ENCODE measurements around the gene TMEM72.

The TMEM72 gene

DNA sequence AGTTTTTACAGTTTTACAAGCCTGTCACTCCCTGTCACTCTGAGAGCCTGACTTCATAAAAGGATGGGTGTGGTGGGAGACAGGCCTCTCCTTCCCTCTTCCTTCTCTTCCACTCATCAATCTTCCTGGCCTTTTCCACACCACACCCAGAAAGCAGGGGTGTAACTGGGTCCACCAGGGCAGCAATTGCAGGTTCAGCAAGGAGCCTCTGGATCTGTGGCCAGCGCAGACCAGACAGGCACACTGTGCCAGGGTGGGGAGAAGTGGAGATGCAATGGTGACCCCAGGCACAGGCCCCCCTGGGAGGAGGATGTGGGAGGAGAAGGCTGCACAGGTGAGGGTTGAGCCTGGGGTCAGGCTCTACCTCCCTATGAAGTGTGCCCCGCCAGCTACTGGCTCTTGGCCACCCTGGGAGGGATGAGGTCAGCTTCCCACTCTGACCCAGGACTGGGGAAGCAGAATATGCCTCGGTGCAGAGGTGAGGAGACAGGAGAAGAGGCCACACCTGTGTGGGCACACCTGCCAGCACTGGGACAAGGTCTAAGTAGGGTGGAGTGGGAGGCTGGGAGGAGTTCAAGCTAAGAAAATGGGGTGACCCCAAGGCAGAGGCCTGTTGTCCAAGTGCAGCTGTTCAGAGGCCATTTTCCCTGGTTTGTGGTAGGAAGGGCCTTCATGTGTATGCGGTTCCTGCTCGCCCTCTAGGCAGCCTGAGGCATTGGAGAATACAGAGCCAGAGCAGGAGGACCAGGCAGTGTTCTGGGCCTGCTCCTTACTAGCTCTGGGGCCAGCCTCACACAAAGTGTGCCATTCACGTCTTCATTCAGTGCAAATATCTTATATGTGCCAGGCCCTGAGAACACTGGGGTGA lies 20.2 kb upstream of the TMEM72 start:
- no peak for DNase-seq

GRCh38 chr10:44891721-44892120 lies 19.4 kb upstream of the TMEM72 start:
- no peak for DNase-seq

DNA sequence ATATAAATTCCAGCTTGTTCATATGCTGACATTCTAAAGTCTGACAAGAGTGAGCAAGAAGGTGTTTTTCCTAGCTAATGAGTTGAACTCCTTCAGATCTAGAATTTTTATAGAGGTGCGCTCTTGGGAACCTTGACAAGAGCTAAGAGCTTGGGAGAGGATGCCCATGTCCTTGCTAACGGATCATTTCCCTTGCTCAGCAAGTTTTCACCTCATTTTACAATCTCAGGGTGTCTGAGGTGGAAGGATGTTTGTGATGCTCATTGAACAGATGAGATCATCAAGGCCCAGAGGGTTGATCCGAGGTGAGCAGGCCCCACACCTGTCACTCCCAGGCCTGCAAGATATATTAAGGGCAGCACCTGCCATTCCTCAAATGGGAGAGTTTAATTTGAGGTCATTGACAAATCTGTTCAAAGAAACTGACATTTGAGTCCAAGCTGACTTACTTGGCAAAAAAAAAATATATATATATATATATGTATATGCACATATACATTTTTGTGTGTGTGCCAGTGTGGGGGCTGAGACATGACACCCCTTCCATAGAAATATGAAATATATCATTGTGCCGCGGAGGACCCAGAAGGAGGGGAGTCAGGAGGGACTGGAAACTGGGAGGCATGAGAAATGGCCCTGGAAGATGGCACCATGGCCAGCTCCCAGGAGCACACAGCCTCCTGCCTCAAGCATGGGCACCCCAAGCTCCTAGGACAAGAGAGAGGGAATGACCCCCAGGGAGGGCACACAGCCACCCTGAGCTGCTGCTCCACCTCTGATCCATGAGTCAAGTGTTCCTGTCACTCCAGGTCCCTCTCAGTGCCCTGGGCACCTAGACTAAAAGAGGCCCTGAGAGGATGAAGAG lies 17.3 kb upstream of the TMEM72 start:
- no peak for DNase-seq

GRCh38 chr10:44894691-44895090 lies 16.4 kb upstream of the TMEM72 start:
- no peak for DNase-seq

DNA sequence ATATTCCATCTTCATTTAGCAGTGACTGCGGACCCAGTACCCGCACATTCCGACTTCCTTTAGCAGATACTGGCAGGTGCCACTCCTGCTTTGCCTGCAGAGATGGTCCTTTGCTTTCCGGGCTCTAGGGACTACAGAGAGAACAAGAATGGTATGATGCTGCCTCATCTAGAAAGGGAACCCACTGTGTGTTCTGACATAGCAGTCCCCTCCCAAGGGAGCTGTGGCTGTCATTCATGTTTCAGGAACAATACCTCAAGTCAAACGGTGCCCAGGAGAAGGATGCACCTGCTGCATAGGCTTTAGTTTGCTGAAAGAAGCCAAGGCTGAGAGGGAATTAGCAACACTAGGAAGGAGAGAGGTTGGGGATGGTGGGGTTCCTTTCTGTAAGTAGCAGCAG lies 15.9 kb upstream of the TMEM72 start:
- DNase-seq: no peak

DNA sequence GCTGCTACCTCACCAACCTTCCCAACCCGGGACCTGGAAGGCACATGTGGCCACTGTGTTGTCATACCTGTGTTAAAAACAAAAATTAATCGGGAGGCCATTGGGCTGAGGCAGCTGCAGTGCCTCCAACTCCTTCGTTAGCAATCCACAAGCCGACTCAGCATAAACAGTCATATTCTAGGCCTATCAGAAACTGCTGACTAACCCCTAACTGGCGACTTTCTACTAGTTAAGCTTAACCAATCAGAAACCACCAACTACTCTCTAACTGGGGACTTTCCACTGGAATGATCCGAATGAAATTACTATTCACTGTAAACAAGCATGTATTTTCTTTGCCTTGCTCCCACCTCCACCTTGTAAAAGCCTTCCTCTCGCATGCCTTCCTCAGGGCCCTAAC lies 14.1 kb upstream of the TMEM72 start:
- no peak for DNase-seq

DNA sequence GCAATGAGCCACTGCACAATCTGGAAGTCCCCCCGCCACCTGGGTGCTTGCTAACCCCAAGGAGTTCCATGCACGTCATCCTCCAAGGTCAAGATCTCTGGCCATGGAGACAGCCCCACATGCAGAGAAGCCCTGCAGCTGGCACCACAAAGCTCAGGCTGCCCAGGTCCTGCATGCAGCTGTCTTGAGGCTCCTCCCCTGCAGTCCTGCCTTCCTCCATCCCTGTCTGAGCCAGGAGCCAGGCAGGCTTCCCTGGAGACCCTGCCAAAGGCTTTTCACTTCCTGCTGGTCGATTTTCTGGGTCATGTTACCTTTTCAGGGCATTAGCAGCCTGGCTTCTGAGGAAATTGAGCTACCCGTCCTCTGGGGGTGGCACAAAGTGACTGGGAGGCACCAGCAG lies 12.5 kb upstream of the TMEM72 start:
- peak; percentile 3 for DNase-seq

- no peak for DNase-seq
Measured at GRCh38 chr10:44899450-44900080, 11.6 kb upstream of the TMEM72 start.

- no peak for DNase-seq
Measured at GRCh38 chr10:44902941-44903545, 8.1 kb upstream of the TMEM72 start.

DNA sequence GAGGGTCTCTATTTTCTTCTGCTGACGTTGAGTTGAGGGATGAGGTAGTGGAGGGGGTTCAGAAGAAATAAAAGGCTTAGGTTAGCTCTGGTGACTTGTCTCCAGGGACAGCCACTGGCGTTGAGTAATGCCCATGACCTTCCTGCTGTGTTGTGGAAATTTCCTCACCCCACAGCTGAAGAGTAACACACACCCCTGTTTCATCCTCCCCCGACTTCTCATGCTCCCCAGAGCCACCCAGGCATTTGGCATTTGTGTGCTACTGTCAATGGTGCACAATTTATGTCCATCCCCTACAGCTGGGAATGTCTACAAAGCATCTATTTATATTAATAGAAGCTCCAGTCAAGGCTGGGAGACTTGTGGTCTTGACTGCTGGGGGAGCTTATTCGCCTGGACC lies 4.7 kb upstream of the TMEM72 start:
- DNase-seq: no peak

- no peak for DNase-seq
Measured at GRCh38 chr10:44907556-44907955, 3.6 kb upstream of the TMEM72 start.

DNA sequence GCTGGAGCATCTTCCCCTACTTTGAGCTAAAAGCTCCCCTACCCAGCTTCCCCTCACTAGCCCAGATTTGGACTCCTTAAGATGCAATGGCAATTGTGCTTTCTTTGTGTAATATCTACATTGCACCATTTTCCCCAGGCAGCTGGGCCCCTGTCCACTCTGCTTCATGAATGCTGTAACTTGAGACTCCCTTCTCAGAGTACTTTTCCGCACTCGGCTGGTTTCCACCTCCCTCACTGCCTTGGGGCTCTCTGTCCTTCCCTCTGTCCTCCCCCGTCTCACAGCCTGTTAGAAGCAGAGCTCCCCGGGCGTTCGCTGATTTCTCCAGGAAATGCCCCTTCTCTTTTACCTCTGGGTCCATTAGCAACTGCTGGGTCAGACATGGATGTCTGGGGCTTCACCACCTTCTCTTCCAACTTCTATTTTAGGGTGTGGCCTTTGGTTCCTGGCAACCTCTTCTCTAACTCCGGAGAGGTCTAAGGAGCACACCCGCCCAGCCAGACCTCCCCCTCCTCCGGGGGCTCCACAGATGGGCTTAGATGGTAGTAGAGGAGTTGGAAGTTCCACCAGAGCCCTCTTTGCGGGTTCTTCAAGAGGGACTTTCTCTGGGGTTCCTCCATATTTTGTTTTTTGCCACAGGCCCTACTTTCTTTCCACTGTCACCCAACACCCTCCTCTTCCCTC lies 2.9 kb upstream of the TMEM72 start:
- DNase-seq: peak; percentile 40

DNA sequence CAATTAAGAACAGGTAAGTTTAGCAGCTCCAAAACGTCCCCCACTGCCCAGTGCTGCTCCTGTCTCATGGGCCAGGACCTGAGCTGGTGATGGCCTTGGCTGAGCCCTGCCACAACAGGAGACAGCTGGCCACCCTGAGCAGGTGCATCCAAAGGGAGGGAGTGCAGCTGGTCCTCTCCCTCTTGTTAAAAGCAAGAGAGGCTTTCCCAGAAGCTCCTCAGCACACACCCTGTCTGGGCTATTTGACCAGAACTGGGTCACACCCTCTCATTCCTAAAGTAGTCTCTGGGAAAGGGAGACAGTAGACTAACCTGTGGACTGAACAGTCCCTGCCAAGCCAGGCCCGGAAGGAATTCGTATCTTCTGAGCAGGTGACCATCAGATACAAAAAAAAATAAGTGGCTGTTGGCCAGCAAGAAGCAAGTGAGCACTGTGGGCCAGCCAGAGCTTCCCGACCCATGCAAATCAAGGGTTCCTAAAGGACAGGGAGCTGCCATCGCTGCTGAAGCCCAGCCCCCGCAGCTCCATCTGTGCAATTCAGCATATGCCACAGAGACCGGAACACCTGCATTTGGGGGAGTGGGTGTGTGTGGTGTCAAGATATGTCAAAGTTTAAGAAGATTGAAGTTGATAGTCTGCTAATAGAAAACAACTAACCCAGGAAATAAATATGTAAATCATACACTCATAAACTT lies 2.1 kb upstream of the TMEM72 start:
- DNase-seq: no peak

DNA sequence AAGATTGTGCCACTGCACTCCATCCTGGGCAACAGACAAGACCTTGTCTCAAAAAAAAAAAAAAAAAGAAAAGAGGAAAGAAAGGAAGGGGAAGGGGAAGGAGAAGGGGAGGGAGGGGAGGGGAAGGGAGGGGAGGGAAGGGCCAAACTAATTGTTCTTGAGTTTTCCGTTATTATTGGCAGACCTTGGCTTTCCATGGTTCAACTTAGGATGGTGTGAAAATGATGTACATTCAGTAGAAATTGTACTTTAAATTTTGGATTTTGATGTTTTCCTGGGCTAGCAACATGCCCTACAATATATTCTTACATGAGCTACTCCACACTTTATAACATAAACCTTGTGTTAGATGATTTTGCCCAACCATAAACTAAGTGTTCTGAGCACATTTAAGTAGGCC lies 1.2 kb upstream of the TMEM72 start:
- no peak for DNase-seq

GRCh38 chr10:44910602-44911001 lies 535 bp upstream of the TMEM72 start:
- no peak for DNase-seq

GRCh38 chr10:44911951-44912350 lies 814 bp downstream of the TMEM72 start:
- DNase-seq: no peak

DNA sequence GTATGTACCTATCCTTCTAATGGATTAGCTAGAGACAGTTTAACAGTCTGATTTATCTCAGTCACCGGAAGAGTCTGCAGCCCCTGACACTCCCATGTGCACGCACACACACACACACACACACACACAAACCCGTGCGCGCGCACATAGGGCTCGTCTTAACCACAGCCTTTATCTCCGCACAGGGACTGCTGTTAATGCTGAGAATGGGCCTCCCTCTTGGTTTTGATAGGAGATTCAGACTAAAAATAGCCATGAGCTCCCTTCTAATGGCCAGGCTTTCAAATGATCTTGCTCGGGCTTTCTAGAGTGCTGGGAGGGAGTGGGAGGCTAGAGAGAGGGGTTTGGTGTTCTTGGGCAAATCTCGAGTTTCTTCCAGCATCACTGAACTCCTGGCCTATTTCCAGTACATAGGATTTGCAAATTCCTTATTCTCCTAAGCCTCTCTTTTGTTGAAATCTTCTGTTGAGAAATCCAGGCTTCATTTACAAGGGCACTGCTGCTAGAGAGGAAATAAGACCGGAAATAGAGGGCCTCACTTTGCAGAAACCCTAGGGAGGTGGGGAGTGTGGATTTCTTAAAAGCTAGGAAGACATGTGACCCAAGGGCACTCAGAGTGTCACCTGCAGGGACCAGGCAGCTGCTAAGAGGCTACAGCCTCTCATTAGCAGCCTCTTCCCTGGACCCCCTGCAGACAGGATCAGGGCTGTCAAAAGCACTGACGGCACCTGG lies 2.4 kb downstream of the TMEM72 start:
- DNase-seq: peak; percentile 40

- DNase-seq: no peak
Measured at GRCh38 chr10:44914891-44915290, 3.8 kb downstream of the TMEM72 start.

DNA sequence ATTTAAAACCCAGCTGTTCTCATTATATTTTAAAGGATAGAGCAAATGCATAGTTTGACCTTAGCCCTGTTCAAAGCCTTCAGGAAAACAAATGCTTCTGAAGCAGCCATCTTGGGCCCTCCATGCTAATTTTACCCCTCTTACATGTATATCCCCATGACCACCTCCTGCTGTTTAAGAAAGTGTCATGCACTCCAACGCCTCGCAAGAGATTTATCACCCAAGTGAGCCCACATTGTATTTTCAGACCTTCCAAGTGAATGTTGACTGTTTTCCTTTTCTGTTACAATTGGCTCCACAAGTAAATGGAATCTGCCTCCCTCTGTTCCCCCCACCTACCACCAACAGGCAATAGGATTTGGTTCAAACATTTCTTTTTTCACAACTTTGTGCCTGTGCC lies 5.3 kb downstream of the TMEM72 start:
- DNase-seq: no peak

DNA sequence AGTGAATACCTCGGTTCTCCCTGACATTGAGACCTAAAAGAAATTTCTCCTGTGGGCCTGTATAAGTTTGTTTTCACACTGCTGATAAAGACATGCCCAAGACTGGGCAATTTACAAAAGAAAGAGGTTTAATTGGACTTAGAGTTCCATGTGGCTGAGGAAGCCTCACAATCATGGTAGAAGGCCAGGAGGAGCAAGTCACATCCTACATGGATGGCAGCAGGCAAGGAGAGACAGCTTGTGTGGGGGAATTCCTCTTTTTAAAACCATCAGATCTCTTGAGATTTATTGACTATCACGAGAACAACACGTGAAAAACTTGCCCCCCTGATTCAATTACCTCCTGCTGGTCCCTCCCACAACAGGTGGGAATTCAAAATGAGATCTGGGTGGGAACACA lies 6.7 kb downstream of the TMEM72 start:
- DNase-seq: no peak

GRCh38 chr10:44920252-44920651 lies 9.1 kb downstream of the TMEM72 start:
- no peak for DNase-seq
